HEK293 (cell line): ENCODE data around the gene PBX2.

Source experiments
- CTCF ChIA-PET: fragments of 350-600 bp; formaldehyde crosslinking; extraction: SDS; loops from one replicate; lab custom pipeline; 2021; ENCODE audit warnings: antibody characterized with exemption; lab: Yijun Ruan, JAX
- POLR2A ChIA-PET: fragments of 300-600 bp; formaldehyde crosslinking; extraction: SDS; loops from one replicate; lab custom pipeline; 2020; ENCODE audit warnings: antibody characterized with exemption, inconsistent platforms; lab: Yijun Ruan, JAX
- H3K27ac ChIP-seq: fragments of 200-500 bp; sonication (Bioruptor generic); 2 replicates; pipeline ENCODE4 v1.5.1; 2014; ENCODE audit warnings: low read depth, low read length, control low read depth, inconsistent platforms; ENCODE audit errors: extremely low read depth
- H3K36me3 ChIP-seq, 2 experiments: fragments of 200-500 bp in 1 of 2; sonication (Bioruptor generic) in 1 of 2; 1 replicate in 1 of 2; 2 replicates in 1 of 2; pipeline ENCODE4 v1.5.1; 2014 to 2017; ENCODE audit warnings: inconsistent platforms in 2 of 2, low read length in 2 of 2; ENCODE audit not compliant: control insufficient read depth in 2 of 2, insufficient read depth in 1 of 2
- H3K4me1 ChIP-seq: fragments of 200-500 bp; sonication (Bioruptor generic); 2 replicates; pipeline ENCODE4 v1.5.1; 2014; ENCODE audit warnings: mild to moderate bottlenecking, low read length, inconsistent platforms; ENCODE audit not compliant: control insufficient read depth, insufficient read depth
- H3K4me3 ChIP-seq: 2 replicates; pipeline ENCODE4 v1.5.1; 2011; ENCODE audit warnings: low read depth, mild to moderate bottlenecking, control low read depth, low read length, moderate library complexity
- H3K9me3 ChIP-seq: fragments of 200-500 bp; sonication (Bioruptor generic); 2 replicates; pipeline ENCODE4 v1.5.1; 2014; ENCODE audit warnings: low read depth, low read length, inconsistent platforms; ENCODE audit not compliant: control insufficient read depth, insufficient read depth
- GLI2 ChIP-seq: fragments of 450-650 bp; formaldehyde crosslinking; IDR thresholded peaks from 2 replicates; pipeline ENCODE4; 2017; ENCODE audit warnings: missing biosample characterization, missing genetic modification characterization, low read depth, borderline replicate concordance
- GLIS1 ChIP-seq: fragments of 450-650 bp; formaldehyde crosslinking; IDR thresholded peaks from 2 replicates; pipeline ENCODE4 v1.5.1; 2016; ENCODE audit warnings: missing biosample characterization, missing genetic modification characterization
- GLIS2 ChIP-seq: fragments of 450-650 bp; formaldehyde crosslinking; IDR thresholded peaks from 2 replicates; pipeline ENCODE4 v1.5.1; 2016; ENCODE audit warnings: missing biosample characterization, missing genetic modification characterization
- IKZF3 ChIP-seq: fragments of 450-650 bp; IDR thresholded peaks from 2 replicates; pipeline ENCODE4 v1.5.0; 2018; ENCODE audit warnings: missing biosample characterization, mild to moderate bottlenecking, missing genetic modification characterization, moderate library complexity
- PRDM1 ChIP-seq: fragments of 450-650 bp; formaldehyde crosslinking; IDR thresholded peaks from 2 replicates; pipeline ENCODE4; 2016; ENCODE audit warnings: missing biosample characterization, missing genetic modification characterization
- PRDM2 ChIP-seq: fragments of 450-650 bp; formaldehyde crosslinking; IDR thresholded peaks from 2 replicates; pipeline ENCODE4 v1.5.1; 2016; ENCODE audit warnings: missing biosample characterization, missing genetic modification characterization, borderline replicate concordance
- WT1 ChIP-seq: fragments of 450-650 bp; formaldehyde crosslinking; IDR thresholded peaks from 2 replicates; pipeline ENCODE4 v1.5.1; 2016; ENCODE audit warnings: missing biosample characterization, missing genetic modification characterization
- ZBTB17 ChIP-seq: fragments of 450-650 bp; formaldehyde crosslinking; IDR thresholded peaks from 2 replicates; pipeline ENCODE4 v1.5.1; 2016; ENCODE audit warnings: missing biosample characterization, missing genetic modification characterization
- ZBTB20 ChIP-seq: fragments of 450-650 bp; formaldehyde crosslinking; IDR thresholded peaks from 2 replicates; pipeline ENCODE4 v1.5.1; 2016; ENCODE audit warnings: missing biosample characterization, missing genetic modification characterization
- ZBTB48 ChIP-seq: fragments of 450-650 bp; formaldehyde crosslinking; IDR thresholded peaks from 2 replicates; pipeline ENCODE4 v1.5.1; 2016; ENCODE audit warnings: missing biosample characterization, missing genetic modification characterization
- ZBTB7A ChIP-seq: fragments of 450-650 bp; formaldehyde crosslinking; IDR thresholded peaks from 2 replicates; pipeline ENCODE4 v1.5.1; 2016; ENCODE audit warnings: low read depth, missing biosample characterization, missing genetic modification characterization
- ZNF169 ChIP-seq: fragments of 450-650 bp; formaldehyde crosslinking; IDR thresholded peaks from 2 replicates; pipeline ENCODE4 v1.5.1; 2016; ENCODE audit warnings: missing biosample characterization, missing genetic modification characterization
- ZNF211 ChIP-seq: fragments of 450-650 bp; formaldehyde crosslinking; IDR thresholded peaks from 2 replicates; pipeline ENCODE4 v1.5.1; 2016; ENCODE audit warnings: low read depth, missing biosample characterization, missing genetic modification characterization
- ZNF26 ChIP-seq: fragments of 450-650 bp; formaldehyde crosslinking; IDR thresholded peaks from 2 replicates; pipeline ENCODE4 v1.5.1; 2016; ENCODE audit warnings: missing biosample characterization, missing genetic modification characterization
- ZNF292 ChIP-seq: fragments of 450-650 bp; formaldehyde crosslinking; IDR thresholded peaks from 2 replicates; pipeline ENCODE4 v1.5.1; 2016; ENCODE audit warnings: low read depth, missing biosample characterization, missing genetic modification characterization, borderline replicate concordance
- ZNF341 ChIP-seq: fragments of 450-650 bp; formaldehyde crosslinking; IDR thresholded peaks from 2 replicates; pipeline ENCODE4; 2016; ENCODE audit warnings: low read depth, missing biosample characterization, missing genetic modification characterization
- ZNF398 ChIP-seq: fragments of 450-650 bp; formaldehyde crosslinking; IDR thresholded peaks from 2 replicates; pipeline ENCODE4 v1.5.1; 2017; ENCODE audit warnings: missing biosample characterization, missing genetic modification characterization
- ZNF404 ChIP-seq: fragments of 450-650 bp; formaldehyde crosslinking; IDR thresholded peaks from 2 replicates; pipeline ENCODE4 v1.5.1; 2017; ENCODE audit warnings: missing biosample characterization, missing genetic modification characterization
- ZNF692 ChIP-seq: fragments of 450-650 bp; formaldehyde crosslinking; IDR thresholded peaks from 2 replicates; pipeline ENCODE4 v1.5.1; 2016; ENCODE audit warnings: missing biosample characterization, missing genetic modification characterization
- ZNF76 ChIP-seq: fragments of 450-650 bp; formaldehyde crosslinking; IDR thresholded peaks from 2 replicates; pipeline ENCODE4; 2016; ENCODE audit warnings: low read depth, missing biosample characterization, missing genetic modification characterization, borderline replicate concordance
- ZNF785 ChIP-seq: fragments of 450-650 bp; formaldehyde crosslinking; IDR thresholded peaks from 2 replicates; pipeline ENCODE4 v1.5.1; 2016; ENCODE audit warnings: missing biosample characterization, missing genetic modification characterization

PBX2 gene

GRCh38 chr6:32189069-32189741, 797 bp downstream of the PBX2 start:
- POLR2A ChIA-PET, result interaction anchor here (1.2 to 2.1 kb wide), 4 partner anchors 10 to 20 kb away, joined by 3 to 5 read pairs (median 5); partner anchors contain the start of genes AGPAT1 and RNF5
- H3K4me3 ChIP-seq, result peak overlapping the region; percentile 62
- peaks cover 6% of the 10 kb centered on the region for H3K4me1 ChIP-seq
- H3K36me3 ChIP-seq, result peaks cover 0 to 29% of the 10 kb centered on the region in 2 experiments; a peak in 1 of 3 replicates
- no peaks in the 10 kb centered on the region for H3K9me3 ChIP-seq
- TF ChIP-seq ZNF76 (tag by site-specific recombination), result no peak
- TF ChIP-seq ZBTB7A (tag by site-specific recombination), result peak; percentile 19; the same call in 1 of the 2 replicates
- TF ChIP-seq ZBTB20 (tag by site-specific recombination), result peak; percentile 29; the same call in 1 of the 2 replicates
- TF ChIP-seq ZBTB48 (tag by site-specific recombination), result 0 out of 2 replicates have a peak, but pooled peaks have one; percentile 21
- no peak for TF ChIP-seq ZNF785 (tag by site-specific recombination)
- TF ChIP-seq PRDM2 (tag by site-specific recombination), result no peak
- peak; percentile 58; the same call in 1 of the 2 replicates for TF ChIP-seq GLIS1 (tag by site-specific recombination)
- TF ChIP-seq GLI2 (tag by site-specific recombination), result no peak
- 0 out of 2 replicates have a peak, but pooled peaks have one; percentile 32 for TF ChIP-seq PRDM1 (tag by site-specific recombination)
- no peak for TF ChIP-seq ZNF169
- TF ChIP-seq GLIS2, result peak; percentile 87
- peak; percentile 53; the same call in 1 of the 2 replicates for TF ChIP-seq ZNF341 (tag by site-specific recombination)
- no peak for TF ChIP-seq ZBTB17 (tag by site-specific recombination)
- TF ChIP-seq, all 188 proteins: peak for 7
- CTCF ChIA-PET, result interaction anchor here (0.6 to 1.1 kb wide), 3 partner anchors 12 to 71 kb away, joined by 3 to 5 read pairs (median 3); no protein-coding TSS in a partner anchor
- H3K27ac ChIP-seq, result peak overlapping the region; percentile 77

GRCh38 chr6:32188381-32189068, 1.5 kb downstream of the PBX2 start:
- no peaks in the 10 kb centered on the region for H3K9me3 ChIP-seq
- ChIA-PET CTCF (interaction anchor here (0.6 to 1.1 kb wide), 3 partner anchors 66 to 756 kb away, joined by 3 to 5 read pairs (median 3); no protein-coding TSS in a partner anchor), POLR2A (interaction anchor here (1.2 to 1.9 kb wide), 3 partner anchors 10 to 20 kb away, joined by 3 to 5 read pairs (median 5); partner anchors contain the start of genes AGPAT1 and RNF5)
- peak overlapping the region; percentile 62 for H3K4me3 ChIP-seq
- peak overlapping the region; percentile 77 for H3K27ac ChIP-seq
- H3K4me1 ChIP-seq, result peaks cover 6% of the 10 kb centered on the region
- peaks cover 0 to 36% of the 10 kb centered on the region in 2 experiments; a peak in 1 of 3 replicates for H3K36me3 ChIP-seq
- no peak for TF ChIP-seq ZNF26 (tag by site-specific recombination)
- TF ChIP-seq WT1 (tag by site-specific recombination), result peak; percentile 46; the same call in 1 of the 2 replicates
- peak; percentile 82 for TF ChIP-seq ZNF692 (tag by site-specific recombination)
- TF ChIP-seq ZNF404 (tag by site-specific recombination), result no peak
- no peak for TF ChIP-seq ZNF211 (tag by site-specific recombination)
- TF ChIP-seq ZNF398 (tag by site-specific recombination), result 0 out of 2 replicates have a peak, but pooled peaks have one; percentile 23
- 0 out of 2 replicates have a peak, but pooled peaks have one; percentile 26 for TF ChIP-seq IKZF3
- TF ChIP-seq ZNF292 (tag by site-specific recombination), result no peak
